Liver (tissue), 9 donors: ENCODE results near the gene ACSS1. TPM values are rescaled to one million over a fixed set of nuclear protein-coding genes. Genes with fewer than 3 reads are reported as not detected.

ENCODE experiments used
- DNase-seq: peaks from one replicate; pipeline ENCODE4 v3.0.0-alpha.2; 2017; ENCODE audit warnings: low spot score
- H3K27ac ChIP-seq, 2 donors: one replicate each; pipeline ENCODE4 v1.7.0; 2013; ENCODE audit warnings: inconsistent platforms in 2 of 2, low read length in 2 of 2, control low read depth in 1 of 2, low read depth in 1 of 2, mild to moderate bottlenecking in 1 of 2
- H3K27me3 ChIP-seq, 4 donors: one replicate each; pipeline versions ENCODE4 v1.6.1 to v1.7.0; 2013; ENCODE audit warnings: low read length in 3 of 4, inconsistent platforms in 1 of 4, mild to moderate bottlenecking in 1 of 4, moderate library complexity in 1 of 4; ENCODE audit not compliant: control insufficient read depth in 4 of 4, insufficient read depth in 4 of 4
- H3K36me3 ChIP-seq, 4 donors: one replicate each; pipeline versions ENCODE4 v1.6.1 to v1.7.0; 2013; ENCODE audit warnings: low read length in 3 of 4, mild to moderate bottlenecking in 3 of 4, low read depth in 1 of 4, moderate library complexity in 1 of 4; ENCODE audit not compliant: control insufficient read depth in 4 of 4, insufficient read depth in 3 of 4
- H3K4me1 ChIP-seq, 4 donors: one replicate each; pipeline versions ENCODE4 v1.6.1 to v1.7.0; 2013; ENCODE audit warnings: low read length in 3 of 4, mild to moderate bottlenecking in 3 of 4, moderate library complexity in 1 of 4; ENCODE audit not compliant: control insufficient read depth in 4 of 4, insufficient read depth in 4 of 4
- H3K4me3 ChIP-seq, 3 donors: one replicate each; pipeline versions ENCODE4 v1.6.1 to v1.7.0; 2013; ENCODE audit warnings: low read length in 3 of 3, control low read depth in 1 of 3, low read depth in 1 of 3, mild to moderate bottlenecking in 1 of 3
- H3K9ac ChIP-seq, 2 donors: one replicate each; pipeline ENCODE4 v1.7.0; 2013; ENCODE audit warnings: low read length in 2 of 2, mild to moderate bottlenecking in 2 of 2, moderate library complexity in 2 of 2, control low read depth in 1 of 2, low read depth in 1 of 2
- H3K9me3 ChIP-seq, 4 donors: one replicate each; pipeline versions ENCODE4 v1.6.1 to v1.7.0; 2013; ENCODE audit warnings: low read length in 3 of 4; ENCODE audit not compliant: control insufficient read depth in 4 of 4
- EGR1 ChIP-seq, 2 donors: IDR thresholded peaks; 2 replicates each; pipeline ENCODE4 v1.6.1; 2016 to 2018; ENCODE audit warnings: antibody characterized with exemption in 2 of 2, low read depth in 2 of 2
- FOXA1 ChIP-seq: IDR thresholded peaks from 2 replicates; pipeline ENCODE4 v1.6.1; 2016; ENCODE audit warnings: antibody characterized with exemption
- FOXA2 ChIP-seq: IDR thresholded peaks from 2 replicates; pipeline ENCODE4 v1.6.1; 2016; ENCODE audit warnings: antibody characterized with exemption
- GABPA ChIP-seq, 2 donors: IDR thresholded peaks in 1 of 2; conservative IDR thresholded peaks in 1 of 2; 2 replicates each; pipeline ENCODE4 v1.6.1; 2016; ENCODE audit warnings: antibody characterized with exemption in 2 of 2, mild to moderate bottlenecking in 1 of 2, moderate library complexity in 1 of 2
- HNF4A ChIP-seq, 2 donors: conservative IDR thresholded peaks; 2 replicates each; pipeline ENCODE4 v1.6.1; 2016; ENCODE audit warnings: antibody characterized with exemption in 2 of 2, mild to moderate bottlenecking in 2 of 2
- HNF4G ChIP-seq: IDR thresholded peaks from 2 replicates; pipeline ENCODE4 v1.6.1; 2016; ENCODE audit warnings: antibody characterized with exemption
- MAX ChIP-seq: IDR thresholded peaks from 2 replicates; pipeline ENCODE4 v1.6.1; 2016; ENCODE audit warnings: antibody characterized with exemption
- NR2F2 ChIP-seq: IDR thresholded peaks from 2 replicates; pipeline ENCODE4 v1.6.1; 2016; ENCODE audit warnings: antibody characterized with exemption
- RAD21 ChIP-seq, 2 donors: IDR thresholded peaks; 2 replicates each; pipeline ENCODE4 v1.6.1; 2016; ENCODE audit warnings: antibody characterized with exemption in 2 of 2, mild to moderate bottlenecking in 2 of 2
- RXRA ChIP-seq, 2 donors: IDR thresholded peaks; 2 replicates each; pipeline ENCODE4 v1.6.1; 2017 to 2018; ENCODE audit warnings: antibody characterized with exemption in 2 of 2, mild to moderate bottlenecking in 1 of 2
- SP1 ChIP-seq: IDR thresholded peaks from 2 replicates; pipeline ENCODE4 v1.6.1; 2018; ENCODE audit warnings: antibody characterized with exemption, mild to moderate bottlenecking
- TAF1 ChIP-seq: conservative IDR thresholded peaks from 2 replicates; pipeline ENCODE4 v1.6.1; 2016; ENCODE audit warnings: antibody characterized with exemption, mild to moderate bottlenecking
- YY1 ChIP-seq: IDR thresholded peaks from 2 replicates; pipeline ENCODE4 v1.6.1; 2016; ENCODE audit warnings: antibody characterized with exemption, mild to moderate bottlenecking
- WGBS: extraction: QIAGEN DNeasy Blood & Tissue Kit; methylation state at CpG from one replicate; pipeline ENCODE4 v1.1.7; 2013; 5-methylcytosine and 5-hydroxymethylcytosine counted together
- polyA plus RNA-seq, 2 donors: library from polyadenylated mRNA; stranded (reverse) in 1 of 2; unstranded in 1 of 2; fragments of 200-250 nt in 1 of 2; fragments of >200 nt in 1 of 2; fragmentation: Nextera tagmentation in 1 of 2; extraction: Ambion mirVana in 1 of 2; gene quantifications; one replicate each; pipeline versions ENCODE4 v1.2.1 to v1.2.3, GENCODE V29; 2013 to 2015
- total RNA-seq, 2 donors: library from RNA; depleted of rRNA; stranded (reverse); fragments of >200 nt; gene quantifications; one replicate each; pipeline ENCODE4 v1.2.3, GENCODE V29; 2014
- TF ChIP-seq, protein P1 (sequence below): fragments of 150-350 bp; IDR thresholded peaks from 2 replicates; pipeline ENCODE4 v1.5.1; 2017; ENCODE audit warnings: improper control_type of control experiment, low read depth, low read length; ENCODE audit not compliant: missing input control
- TF ChIP-seq, protein P2 (sequence below): IDR thresholded peaks from 2 replicates; pipeline ENCODE4 v1.6.1; 2016; ENCODE audit warnings: antibody characterized with exemption
- TF ChIP-seq, protein P3 (sequence below): IDR thresholded peaks from 2 replicates; pipeline ENCODE4 v1.6.1; 2016; ENCODE audit warnings: antibody characterized with exemption
- donor health status: healthy.
- donor health status: healthy.
- donor health status: healthy.
- donor health status: healthy.
- donor health status: healthy.

ACSS1 gene
- total and polyA plus RNA-seq, 4 donors: 5.3 to 87.5 (median 22.1) TPM

- WGBS: 71% methylated on average over 4 of the region's 4 CpGs
- Histone ChIP-seq H3K27me3 (peaks cover 6 to 13% (median 9%) of the 10 kb centered on the region in 4 donors), H3K27ac (no peak overlapping the region), H3K36me3 (no peaks in the 10 kb centered on the region), H3K4me1 (peaks cover 9 to 25% (median 15%) of the 10 kb centered on the region in 4 donors), H3K4me3 (no peak overlapping the region), H3K9ac (no peak overlapping the region), H3K9me3 (peaks cover 0 to 2% (median 0%) of the 10 kb centered on the region in 4 donors)
- no peak for TF ChIP-seq EGR1 (IDR thresholded peaks at IDR 0.05; ENCODE audit: low read depth in 2 of 2)
- no peak for TF ChIP-seq RAD21 (IDR thresholded peaks at IDR 0.05)
- TF ChIP-seq, protein P1, sequence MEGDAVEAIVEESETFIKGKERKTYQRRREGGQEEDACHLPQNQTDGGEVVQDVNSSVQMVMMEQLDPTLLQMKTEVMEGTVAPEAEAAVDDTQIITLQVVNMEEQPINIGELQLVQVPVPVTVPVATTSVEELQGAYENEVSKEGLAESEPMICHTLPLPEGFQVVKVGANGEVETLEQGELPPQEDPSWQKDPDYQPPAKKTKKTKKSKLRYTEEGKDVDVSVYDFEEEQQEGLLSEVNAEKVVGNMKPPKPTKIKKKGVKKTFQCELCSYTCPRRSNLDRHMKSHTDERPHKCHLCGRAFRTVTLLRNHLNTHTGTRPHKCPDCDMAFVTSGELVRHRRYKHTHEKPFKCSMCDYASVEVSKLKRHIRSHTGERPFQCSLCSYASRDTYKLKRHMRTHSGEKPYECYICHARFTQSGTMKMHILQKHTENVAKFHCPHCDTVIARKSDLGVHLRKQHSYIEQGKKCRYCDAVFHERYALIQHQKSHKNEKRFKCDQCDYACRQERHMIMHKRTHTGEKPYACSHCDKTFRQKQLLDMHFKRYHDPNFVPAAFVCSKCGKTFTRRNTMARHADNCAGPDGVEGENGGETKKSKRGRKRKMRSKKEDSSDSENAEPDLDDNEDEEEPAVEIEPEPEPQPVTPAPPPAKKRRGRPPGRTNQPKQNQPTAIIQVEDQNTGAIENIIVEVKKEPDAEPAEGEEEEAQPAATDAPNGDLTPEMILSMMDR: no peak
- TF ChIP-seq HNF4G: no peak
- TF ChIP-seq, protein P2, sequence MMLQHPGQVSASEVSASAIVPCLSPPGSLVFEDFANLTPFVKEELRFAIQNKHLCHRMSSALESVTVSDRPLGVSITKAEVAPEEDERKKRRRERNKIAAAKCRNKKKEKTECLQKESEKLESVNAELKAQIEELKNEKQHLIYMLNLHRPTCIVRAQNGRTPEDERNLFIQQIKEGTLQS: no peak
- TF ChIP-seq MAX: no peak
- no peak for TF ChIP-seq RXRA (IDR thresholded peaks at IDR 0.05)
- no peak for TF ChIP-seq GABPA (IDR thresholded peaks at IDR 0.05 in 1 of 2, conservative IDR thresholded peaks at IDR 0.05 in 1 of 2)
- TF ChIP-seq FOXA1: no peak
- no peak for TF ChIP-seq SP1
- no peak for TF ChIP-seq TAF1
- DNase-seq: no peak
These were observed 21.2 kb upstream of the ACSS1 start for GRCh38 chr20:25079171-25079570.

DNA sequence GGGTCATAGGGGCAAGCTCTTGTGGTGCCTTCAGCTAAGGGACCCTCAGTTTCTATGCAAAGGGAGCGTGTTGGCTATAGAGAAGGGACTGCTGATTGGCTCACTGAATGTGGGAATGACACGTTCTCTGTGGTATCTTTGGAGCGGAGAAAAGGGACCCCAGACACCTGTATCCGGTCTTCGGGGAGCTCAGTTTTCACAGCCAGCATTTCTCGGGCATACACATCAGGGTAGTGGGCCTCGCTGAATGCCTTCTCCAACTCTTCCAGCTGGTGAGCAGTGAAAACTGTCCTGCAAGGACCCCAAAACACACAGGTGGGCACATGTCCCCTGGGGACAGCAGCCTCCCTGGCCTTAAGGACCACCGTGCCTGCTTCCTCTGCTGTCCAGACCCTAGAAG lies 20.7 kb upstream of the ACSS1 start:
- 83% methylated on average over 8 of the region's 8 CpGs for WGBS
- H3K9ac ChIP-seq: no peak overlapping the region
- H3K9me3 ChIP-seq: peaks cover 0 to 2% (median 0%) of the 10 kb centered on the region in 4 donors
- H3K4me1 ChIP-seq: peaks cover 9 to 23% (median 15%) of the 10 kb centered on the region in 4 donors
- H3K36me3 ChIP-seq: no peaks in the 10 kb centered on the region
- TF ChIP-seq HNF4A (conservative IDR thresholded peaks at IDR 0.05) (no peak), GABPA (IDR thresholded peaks at IDR 0.05 in 1 of 2, conservative IDR thresholded peaks at IDR 0.05 in 1 of 2) (no peak), YY1 (no peak), RAD21 (IDR thresholded peaks at IDR 0.05) (no peak), HNF4G (no peak), RXRA (IDR thresholded peaks at IDR 0.05) (no peak), FOXA1 (no peak), MAX (no peak), FOXA2 (no peak), NR2F2 (no peak)
- TF ChIP-seq, protein P3, sequence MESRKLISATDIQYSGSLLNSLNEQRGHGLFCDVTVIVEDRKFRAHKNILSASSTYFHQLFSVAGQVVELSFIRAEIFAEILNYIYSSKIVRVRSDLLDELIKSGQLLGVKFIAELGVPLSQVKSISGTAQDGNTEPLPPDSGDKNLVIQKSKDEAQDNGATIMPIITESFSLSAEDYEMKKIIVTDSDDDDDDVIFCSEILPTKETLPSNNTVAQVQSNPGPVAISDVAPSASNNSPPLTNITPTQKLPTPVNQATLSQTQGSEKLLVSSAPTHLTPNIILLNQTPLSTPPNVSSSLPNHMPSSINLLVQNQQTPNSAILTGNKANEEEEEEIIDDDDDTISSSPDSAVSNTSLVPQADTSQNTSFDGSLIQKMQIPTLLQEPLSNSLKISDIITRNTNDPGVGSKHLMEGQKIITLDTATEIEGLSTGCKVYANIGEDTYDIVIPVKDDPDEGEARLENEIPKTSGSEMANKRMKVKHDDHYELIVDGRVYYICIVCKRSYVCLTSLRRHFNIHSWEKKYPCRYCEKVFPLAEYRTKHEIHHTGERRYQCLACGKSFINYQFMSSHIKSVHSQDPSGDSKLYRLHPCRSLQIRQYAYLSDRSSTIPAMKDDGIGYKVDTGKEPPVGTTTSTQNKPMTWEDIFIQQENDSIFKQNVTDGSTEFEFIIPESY: no peak
- TF ChIP-seq, protein P1: no peak
- TF ChIP-seq, protein P2: no peak
- no peak overlapping the region for H3K4me3 ChIP-seq
- H3K27me3 ChIP-seq: peaks cover 4 to 10% (median 9%) of the 10 kb centered on the region in 4 donors
- H3K27ac ChIP-seq: no peak overlapping the region
- DNase-seq: no peak
